HAP-1 (cell line): Measurements from ENCODE around the gene ACHE.

Experiments
- DNase-seq, 2 experiments: peaks; one replicate each; pipeline ENCODE4 v3.0.0-alpha.2; 2016 to 2020; ENCODE audit warnings: low spot score in 2 of 2
- H3K27me3 ChIP-seq: fragments of 250-450 bp; sonication (Bioruptor Pico); 2 replicates; pipeline ENCODE4 v1.5.1; 2020; ENCODE audit warnings: low read depth, mild to moderate bottlenecking, moderate library complexity
- H3K36me3 ChIP-seq: fragments of 250-450 bp; sonication (Bioruptor Pico); replicated peaks from 2 replicates; pipeline ENCODE4 v1.5.1; 2020; ENCODE audit warnings: mild to moderate bottlenecking
- H3K4me1 ChIP-seq: fragments of 250-450 bp; sonication (Bioruptor Pico); 2 replicates; pipeline ENCODE4 v1.5.1; 2020; ENCODE audit warnings: mild to moderate bottlenecking
- H3K4me3 ChIP-seq: fragments of 250-450 bp; sonication (Bioruptor Pico); 2 replicates; pipeline ENCODE4 v1.5.1; 2020; ENCODE audit warnings: mild to moderate bottlenecking, moderate library complexity
- H3K9me3 ChIP-seq: fragments of 250-450 bp; sonication (Bioruptor Pico); 2 replicates; pipeline ENCODE4 v1.5.1; 2020; ENCODE audit warnings: mild to moderate bottlenecking, moderate library complexity
- in situ Hi-C: fragments of 300-500 bp; cut with MboI; formaldehyde crosslinking; loops from 3 replicates; pipeline ENCODE4 v1.14.3; 2020; ENCODE audit warnings: low sequenced_read_pairs, inconsistent platforms, mixed read lengths

ACHE gene

DNA sequence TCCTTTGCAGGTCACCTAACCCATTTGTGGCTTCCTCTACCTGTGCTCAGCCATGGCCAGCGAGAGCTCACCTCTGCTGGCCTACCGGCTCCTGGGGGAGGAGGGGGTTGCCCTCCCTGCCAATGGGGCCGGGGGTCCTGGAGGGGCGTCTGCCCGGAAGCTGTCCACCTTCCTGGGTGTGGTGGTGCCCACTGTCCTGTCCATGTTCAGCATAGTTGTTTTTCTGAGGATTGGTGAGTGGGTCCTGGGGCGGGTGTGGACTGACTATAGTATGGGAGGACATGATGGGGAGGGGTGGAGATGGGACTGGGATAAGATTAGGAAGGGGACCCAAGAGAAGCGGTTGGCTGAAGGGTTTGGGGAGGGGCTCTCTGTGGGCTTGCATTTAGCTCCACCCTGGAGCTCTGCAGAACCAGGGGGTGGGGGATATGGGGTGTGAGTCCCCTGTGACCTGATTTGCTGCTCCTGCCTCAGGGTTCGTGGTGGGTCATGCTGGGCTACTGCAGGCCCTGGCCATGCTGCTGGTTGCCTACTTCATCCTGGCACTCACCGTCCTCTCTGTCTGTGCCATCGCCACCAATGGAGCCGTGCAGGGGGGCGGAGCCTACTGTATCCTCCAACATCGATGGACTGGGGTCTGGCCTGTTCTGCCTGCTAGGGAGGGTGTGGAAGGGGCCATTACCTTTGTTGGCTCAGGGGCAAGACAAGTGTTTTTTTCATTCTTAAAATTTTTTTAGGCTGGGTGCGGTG is 41.4 kb downstream of the ACHE start:
- H3K9me3 ChIP-seq, result no peaks in the 10 kb centered on the region
- no peak overlapping the region for H3K4me3 ChIP-seq
- no peaks in the 10 kb centered on the region for H3K36me3 ChIP-seq
- in situ Hi-C loops, result loop anchor here (5.0 to 10.0 kb wide), 2 partner anchors 147 to 380 kb away; partner anchors contain the start of genes POP7 and TSC22D4
- H3K4me1 ChIP-seq, result peaks cover 3% of the 10 kb centered on the region
- no peaks in the 10 kb centered on the region for H3K27me3 ChIP-seq
- DNase-seq, result no peak

DNA sequence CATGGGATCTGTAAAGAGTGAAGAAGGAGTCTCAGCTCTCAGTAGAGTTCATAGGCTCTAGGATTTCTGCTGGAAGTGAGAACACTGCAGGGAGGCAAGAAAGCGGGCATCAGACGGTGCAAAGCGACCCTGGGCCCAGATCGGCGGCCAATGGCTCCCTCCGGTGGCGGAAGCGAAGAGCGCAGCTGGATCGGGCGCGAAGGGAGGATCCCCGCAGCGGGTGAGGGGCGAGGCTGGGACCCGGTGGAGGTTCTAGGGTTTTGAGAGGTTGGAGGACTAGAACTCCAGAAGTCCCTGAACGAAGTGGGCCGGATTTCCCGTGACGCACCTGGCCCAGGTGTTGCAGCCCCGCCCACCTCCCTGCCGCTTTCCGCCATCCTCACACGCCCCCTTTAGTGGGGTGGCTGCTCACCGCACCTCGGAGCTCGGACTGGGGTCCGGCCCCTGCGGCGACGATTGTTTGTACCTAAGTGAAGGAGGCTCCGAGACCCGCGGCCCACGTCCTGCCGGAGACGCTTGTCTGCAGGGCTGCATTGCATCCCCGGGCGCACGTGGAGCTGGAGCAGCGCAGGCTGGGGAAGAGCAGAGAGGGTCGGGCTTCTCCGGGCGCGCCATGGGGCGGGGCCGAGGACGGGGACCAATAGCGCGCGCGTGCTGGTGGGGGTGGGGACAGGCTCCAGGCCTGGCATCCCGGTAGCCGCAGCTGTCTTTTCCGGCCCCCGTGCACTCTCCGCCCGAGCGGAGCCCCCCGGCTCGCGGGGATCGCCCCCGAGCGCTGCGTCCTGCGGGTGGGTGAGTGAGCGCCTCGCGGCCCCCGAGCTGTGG is 43.4 kb downstream of the ACHE start, which contains the start of gene SLC12A9:
TSS of gene SLC12A9 (plus strand) at position 666 of the 825 bp plus-strand sequence. CDS start 1,485 bp downstream, outside the sequence.
- no peaks in the 10 kb centered on the region for H3K27me3 ChIP-seq
- H3K9me3 ChIP-seq, result no peaks in the 10 kb centered on the region
- in situ Hi-C loops, result loop anchor here (5.0 to 10.0 kb wide), 2 partner anchors 145 to 377 kb away; partner anchors contain the start of genes POP7 and TSC22D4
- no peaks in the 10 kb centered on the region for H3K36me3 ChIP-seq
- H3K4me3 ChIP-seq, result peak within 1 kb of the TSS; percentile 74
- peaks cover 3% of the 10 kb centered on the region for H3K4me1 ChIP-seq
- DNase-seq, result peak; percentile 86 to 94

DNA sequence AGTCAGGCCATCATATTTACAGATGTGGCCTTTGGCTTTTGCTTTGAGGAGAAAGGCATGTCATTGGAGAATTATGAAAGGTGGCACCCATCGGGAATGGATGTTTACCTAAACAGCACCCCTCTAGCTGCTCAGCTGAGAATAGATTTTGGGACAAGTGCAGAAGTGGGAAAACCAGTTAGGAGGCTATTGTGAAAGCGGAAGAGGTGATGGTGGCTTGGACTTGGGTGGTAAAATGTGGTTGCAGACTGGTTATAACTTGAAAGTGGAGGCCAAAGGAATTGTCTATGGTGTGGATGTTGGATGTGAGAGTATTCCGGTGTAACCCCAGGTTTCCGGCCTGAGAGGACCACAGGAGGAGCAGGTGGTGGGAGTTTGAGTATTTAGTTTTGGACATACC is 48.3 kb downstream of the ACHE start:
- Histone ChIP-seq H3K36me3 (no peaks in the 10 kb centered on the region), H3K4me3 (no peak overlapping the region), H3K9me3 (no peaks in the 10 kb centered on the region), H3K4me1 (peaks cover 3% of the 10 kb centered on the region; the same call in 1 of the 2 replicates), H3K27me3 (no peaks in the 10 kb centered on the region)
- in situ Hi-C loops, result no loop called here
- DNase-seq, result no peak

DNA sequence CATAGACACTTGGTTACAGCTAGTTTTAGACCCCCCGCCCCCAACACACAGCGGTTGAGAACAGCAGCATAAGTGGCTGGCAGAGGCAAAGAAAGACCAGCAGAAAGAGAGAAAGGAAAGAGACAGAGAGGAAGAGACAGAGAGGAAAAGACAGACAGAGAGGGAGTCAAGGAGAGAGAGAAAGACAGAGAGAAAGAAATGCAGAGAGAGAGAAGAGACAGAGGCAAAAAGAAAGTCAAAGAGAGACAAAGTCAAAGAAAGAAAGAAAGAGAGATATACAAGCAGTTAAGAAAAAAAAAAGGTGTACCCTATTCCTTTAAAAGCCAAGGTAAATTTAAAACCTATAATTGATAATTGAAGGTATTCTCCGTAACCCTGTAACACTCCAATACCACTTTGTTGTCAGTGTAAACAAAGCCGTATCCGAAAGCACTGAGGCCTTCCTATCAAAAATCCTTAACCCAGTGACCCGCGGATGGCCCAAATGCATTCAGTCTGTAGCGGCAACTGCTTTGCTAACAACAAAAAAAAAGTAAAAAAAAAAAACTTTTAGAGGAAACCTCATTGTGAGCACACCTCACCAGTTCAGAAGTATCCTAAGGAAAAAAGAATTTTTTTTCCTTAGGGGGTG is 55.1 kb downstream of the ACHE start:
- H3K9me3 ChIP-seq, result no peaks in the 10 kb centered on the region
- no peaks in the 10 kb centered on the region for H3K36me3 ChIP-seq
- no peak for DNase-seq
- in situ Hi-C loops, result no loop called here
- no peaks in the 10 kb centered on the region for H3K27me3 ChIP-seq
- peaks cover 7% of the 10 kb centered on the region for H3K4me1 ChIP-seq
- H3K4me3 ChIP-seq, result no peak overlapping the region
